Progenitor cell of endocrine pancreas (in vitro differentiated cells): ENCODE results near the gene ACOT8. TPM values are rescaled to one million over a fixed set of nuclear protein-coding genes. Genes with fewer than 3 reads are reported as not detected.

ENCODE experiments used
- DNase-seq: peaks from one replicate; pipeline ENCODE4 v3.0.0; 2021; ENCODE audit warnings: low spot score; ENCODE audit not compliant: unreplicated experiment
- H3K27ac Mint-ChIP-seq: 2 replicates; pipeline ENCODE4 v1.8.0; 2021; ENCODE audit warnings: mild to moderate bottlenecking, moderate library complexity, mixed read lengths
- H3K27me3 Mint-ChIP-seq: 2 replicates; pipeline ENCODE4 v1.8.0; 2021; ENCODE audit warnings: mixed read lengths
- H3K36me3 Mint-ChIP-seq: 2 replicates; pipeline ENCODE4 v1.8.0; 2022; ENCODE audit warnings: mixed read lengths; ENCODE audit not compliant: insufficient read depth
- H3K4me1 Mint-ChIP-seq: 2 replicates; pipeline ENCODE4 v1.8.0; 2021; ENCODE audit warnings: low read depth, mixed read lengths
- H3K4me3 Mint-ChIP-seq: 2 replicates; pipeline ENCODE4 v1.8.0; 2021; ENCODE audit warnings: low read depth, mild to moderate bottlenecking, moderate library complexity, mixed read lengths
- H3K9me3 Mint-ChIP-seq: 2 replicates; pipeline ENCODE4 v1.8.0; 2021; ENCODE audit warnings: low read depth, mixed read lengths
- CTCF ChIP-seq: fragments of 200-600 bp; sonication (generic); IDR thresholded peaks from one replicate; pipeline ENCODE4 v1.5.0; 2021; ENCODE audit warnings: antibody characterized with exemption, mild to moderate bottlenecking; ENCODE audit not compliant: unreplicated experiment
- total RNA-seq: library from RNA; stranded (reverse); gene quantifications from 2 replicates; pipeline ENCODE4 v1.2.1, GENCODE V29; 2021

The ACOT8 gene
- total RNA-seq, 1 donor from 2014 or later = 23.0 TPM

- Mint-ChIP-seq H3K27me3 (no peaks in the 10 kb centered on the region), H3K27ac (no peak overlapping the region)
Measured at GRCh38 chr20:45841407-45842129, 15.6 kb downstream of the ACOT8 start.

DNA sequence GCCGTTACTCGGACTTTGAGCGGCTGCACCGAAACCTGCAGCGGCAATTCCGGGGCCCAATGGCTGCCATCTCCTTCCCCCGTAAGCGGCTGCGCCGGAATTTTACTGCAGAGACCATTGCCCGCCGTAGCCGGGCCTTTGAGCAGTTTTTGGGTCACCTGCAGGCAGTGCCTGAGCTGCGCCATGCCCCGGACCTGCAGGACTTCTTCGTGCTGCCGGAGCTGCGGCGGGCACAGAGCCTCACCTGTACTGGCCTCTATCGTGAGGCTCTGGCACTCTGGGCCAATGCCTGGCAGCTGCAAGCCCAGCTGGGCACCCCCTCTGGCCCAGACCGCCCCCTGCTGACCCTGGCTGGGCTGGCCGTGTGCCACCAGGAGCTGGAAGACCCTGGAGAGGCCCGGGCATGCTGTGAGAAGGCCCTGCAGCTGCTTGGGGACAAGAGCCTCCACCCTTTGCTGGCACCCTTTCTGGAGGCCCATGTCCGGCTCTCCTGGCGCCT, 16.4 kb downstream of the ACOT8 start:
- no peak for DNase-seq
- H3K36me3 Mint-ChIP-seq = peaks cover 10% of the 10 kb centered on the region
- TF ChIP-seq CTCF = no peak
- H3K4me3 Mint-ChIP-seq = no peak overlapping the region
- no peaks in the 10 kb centered on the region for H3K9me3 Mint-ChIP-seq
- no peak overlapping the region for H3K27ac Mint-ChIP-seq
- no peaks in the 10 kb centered on the region for H3K4me1 Mint-ChIP-seq
- no peaks in the 10 kb centered on the region for H3K27me3 Mint-ChIP-seq

More at GRCh38 chr20:45841407-45842129, 15.6 kb downstream of the ACOT8 start:
- Mint-ChIP-seq H3K9me3 (no peaks in the 10 kb centered on the region), H3K36me3 (peaks cover 10% of the 10 kb centered on the region), H3K4me1 (no peaks in the 10 kb centered on the region), H3K4me3 (no peak overlapping the region)
- no peak for TF ChIP-seq CTCF
- DNase-seq = no peak

DNA sequence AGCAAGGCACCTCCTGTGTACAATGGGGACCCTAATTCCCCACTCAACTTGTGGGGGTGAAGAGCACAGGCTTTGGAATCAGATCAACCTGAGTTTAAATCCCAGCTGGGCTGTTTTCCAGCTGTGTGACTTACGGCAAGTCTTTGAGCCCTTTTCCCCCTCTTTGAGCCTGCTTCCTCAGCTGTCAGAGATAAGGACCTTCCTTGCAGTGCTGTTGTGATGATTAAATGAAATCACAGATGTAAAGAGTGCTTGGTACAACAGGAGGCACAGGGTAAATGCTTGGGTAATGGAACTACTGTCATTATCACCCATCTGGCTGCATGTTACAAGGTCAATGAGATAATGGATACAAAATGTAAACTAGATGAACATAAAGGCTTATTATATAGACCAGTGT, 20.4 kb downstream of the ACOT8 start:
- peaks cover 4% of the 10 kb centered on the region for H3K4me1 Mint-ChIP-seq
- H3K4me3 Mint-ChIP-seq = no peak overlapping the region
- H3K9me3 Mint-ChIP-seq = no peaks in the 10 kb centered on the region
- no peaks in the 10 kb centered on the region for H3K27me3 Mint-ChIP-seq
- no peak for DNase-seq
- H3K27ac Mint-ChIP-seq = no peak overlapping the region
- no peak for TF ChIP-seq CTCF
- H3K36me3 Mint-ChIP-seq = peaks cover 3% of the 10 kb centered on the region

DNA sequence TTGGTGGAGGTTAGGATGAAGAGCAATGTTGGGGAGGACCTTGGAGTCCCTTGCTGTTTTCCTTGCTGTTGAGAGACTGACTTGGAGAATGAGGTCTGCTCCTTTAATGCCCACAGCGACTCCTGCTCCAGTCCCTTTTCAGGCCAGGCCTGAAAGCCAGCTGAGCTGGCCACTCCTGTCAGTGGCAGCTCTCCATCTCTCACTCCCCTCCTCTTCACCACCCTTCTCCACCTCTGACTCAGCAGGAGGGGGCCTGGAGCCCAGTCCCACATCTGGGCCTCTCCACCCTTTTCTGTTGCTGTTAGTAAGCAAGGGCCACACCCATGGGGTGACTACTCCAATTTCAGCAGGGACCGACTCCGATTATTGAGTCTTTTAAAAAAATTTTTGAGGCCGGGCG, 21.4 kb downstream of the ACOT8 start:
- Mint-ChIP-seq H3K4me1 (peaks cover 4% of the 10 kb centered on the region), H3K4me3 (no peak overlapping the region), H3K9me3 (no peaks in the 10 kb centered on the region)

GRCh38 chr20:45835329-45835765, 21.8 kb downstream of the ACOT8 start:
- peaks cover 3% of the 10 kb centered on the region for H3K36me3 Mint-ChIP-seq
- no peaks in the 10 kb centered on the region for H3K9me3 Mint-ChIP-seq
- H3K27me3 Mint-ChIP-seq = peaks cover 1% of the 10 kb centered on the region
- DNase-seq = no peak
- no peak overlapping the region for H3K27ac Mint-ChIP-seq
- no peak overlapping the region for H3K4me3 Mint-ChIP-seq
- peaks cover 4% of the 10 kb centered on the region for H3K4me1 Mint-ChIP-seq
- no peak for TF ChIP-seq CTCF

More for the DNA sequence above, 21.4 kb downstream of the ACOT8 start:
- Mint-ChIP-seq H3K36me3 (peaks cover 3% of the 10 kb centered on the region), H3K27me3 (no peaks in the 10 kb centered on the region), H3K27ac (no peak overlapping the region)
- DNase-seq = no peak
- no peak for TF ChIP-seq CTCF
